ENCODE results near the gene FAM3D.

DNA sequence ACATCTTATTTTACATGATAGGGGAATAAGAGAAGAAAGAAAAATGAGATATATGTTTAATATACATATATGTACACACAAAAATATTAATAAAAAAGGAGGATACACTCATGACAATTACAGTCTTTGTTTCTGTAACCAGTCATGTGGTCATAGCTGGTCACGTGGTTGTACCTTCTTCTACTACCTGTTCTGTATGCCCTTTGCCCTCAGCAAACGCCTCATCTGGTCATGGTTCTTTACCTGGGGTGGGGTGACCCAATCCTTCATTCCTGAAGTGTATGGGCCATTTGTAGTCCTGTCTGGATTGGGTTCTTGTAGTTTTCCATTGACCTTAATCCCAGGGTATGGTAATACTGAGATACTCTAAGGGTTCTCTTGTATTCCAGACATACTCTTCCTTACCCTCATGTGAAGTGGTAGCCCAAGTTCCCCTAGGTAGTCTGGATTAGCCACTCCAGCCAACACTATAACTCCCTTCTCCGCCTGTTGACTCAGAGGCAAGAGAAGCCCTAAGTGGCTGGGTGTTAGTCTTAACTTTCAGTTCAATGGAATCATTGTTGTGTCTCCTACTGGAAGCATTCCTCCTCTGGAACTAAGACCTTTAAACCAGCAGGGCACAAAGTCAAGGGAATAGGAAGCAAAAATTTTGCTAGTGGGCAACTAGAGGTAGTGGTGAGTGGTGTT, 47.3 kb upstream of the FAM3D start:
- TF ChIP-seq, protein P1, sequence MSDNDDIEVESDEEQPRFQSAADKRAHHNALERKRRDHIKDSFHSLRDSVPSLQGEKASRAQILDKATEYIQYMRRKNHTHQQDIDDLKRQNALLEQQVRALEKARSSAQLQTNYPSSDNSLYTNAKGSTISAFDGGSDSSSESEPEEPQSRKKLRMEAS (IDR thresholded peaks at IDR 0.05), result no peak
- TF ChIP-seq, protein P2, sequence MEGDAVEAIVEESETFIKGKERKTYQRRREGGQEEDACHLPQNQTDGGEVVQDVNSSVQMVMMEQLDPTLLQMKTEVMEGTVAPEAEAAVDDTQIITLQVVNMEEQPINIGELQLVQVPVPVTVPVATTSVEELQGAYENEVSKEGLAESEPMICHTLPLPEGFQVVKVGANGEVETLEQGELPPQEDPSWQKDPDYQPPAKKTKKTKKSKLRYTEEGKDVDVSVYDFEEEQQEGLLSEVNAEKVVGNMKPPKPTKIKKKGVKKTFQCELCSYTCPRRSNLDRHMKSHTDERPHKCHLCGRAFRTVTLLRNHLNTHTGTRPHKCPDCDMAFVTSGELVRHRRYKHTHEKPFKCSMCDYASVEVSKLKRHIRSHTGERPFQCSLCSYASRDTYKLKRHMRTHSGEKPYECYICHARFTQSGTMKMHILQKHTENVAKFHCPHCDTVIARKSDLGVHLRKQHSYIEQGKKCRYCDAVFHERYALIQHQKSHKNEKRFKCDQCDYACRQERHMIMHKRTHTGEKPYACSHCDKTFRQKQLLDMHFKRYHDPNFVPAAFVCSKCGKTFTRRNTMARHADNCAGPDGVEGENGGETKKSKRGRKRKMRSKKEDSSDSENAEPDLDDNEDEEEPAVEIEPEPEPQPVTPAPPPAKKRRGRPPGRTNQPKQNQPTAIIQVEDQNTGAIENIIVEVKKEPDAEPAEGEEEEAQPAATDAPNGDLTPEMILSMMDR (IDR thresholded peaks at IDR 0.05; ENCODE audit: low read depth, low read length, missing input control), result no peak
- TF ChIP-seq, protein P3, sequence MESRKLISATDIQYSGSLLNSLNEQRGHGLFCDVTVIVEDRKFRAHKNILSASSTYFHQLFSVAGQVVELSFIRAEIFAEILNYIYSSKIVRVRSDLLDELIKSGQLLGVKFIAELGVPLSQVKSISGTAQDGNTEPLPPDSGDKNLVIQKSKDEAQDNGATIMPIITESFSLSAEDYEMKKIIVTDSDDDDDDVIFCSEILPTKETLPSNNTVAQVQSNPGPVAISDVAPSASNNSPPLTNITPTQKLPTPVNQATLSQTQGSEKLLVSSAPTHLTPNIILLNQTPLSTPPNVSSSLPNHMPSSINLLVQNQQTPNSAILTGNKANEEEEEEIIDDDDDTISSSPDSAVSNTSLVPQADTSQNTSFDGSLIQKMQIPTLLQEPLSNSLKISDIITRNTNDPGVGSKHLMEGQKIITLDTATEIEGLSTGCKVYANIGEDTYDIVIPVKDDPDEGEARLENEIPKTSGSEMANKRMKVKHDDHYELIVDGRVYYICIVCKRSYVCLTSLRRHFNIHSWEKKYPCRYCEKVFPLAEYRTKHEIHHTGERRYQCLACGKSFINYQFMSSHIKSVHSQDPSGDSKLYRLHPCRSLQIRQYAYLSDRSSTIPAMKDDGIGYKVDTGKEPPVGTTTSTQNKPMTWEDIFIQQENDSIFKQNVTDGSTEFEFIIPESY (IDR thresholded peaks at IDR 0.05), result no peak
- TF ChIP-seq YY1 (IDR thresholded peaks at IDR 0.05), result no peak
- no peak for TF ChIP-seq RAD21 (IDR thresholded peaks at IDR 0.05)
- no peak for TF ChIP-seq TAF1 (conservative IDR thresholded peaks at IDR 0.05)
- no peak for TF ChIP-seq SP1 (IDR thresholded peaks at IDR 0.05)
- TF ChIP-seq HNF4A (conservative IDR thresholded peaks at IDR 0.05), result no peak
- no peak for TF ChIP-seq RXRA (IDR thresholded peaks at IDR 0.05)
